Femur (tissue), 1 donor: Measurements from ENCODE around the gene ATG16L1.

Experiments
- DNase-seq: peaks from one replicate; pipeline ENCODE4 v3.0.0-alpha.2; 2017

Gene ATG16L1

GRCh38 chr2:233338046-233338445 is 86.6 kb downstream of the ATG16L1 start:
- DNase-seq = no peak

- no peak for DNase-seq
Measured at GRCh38 chr2:233338812-233339368, 87.4 kb downstream of the ATG16L1 start.

GRCh38 chr2:233339427-233339826 is 88.0 kb downstream of the ATG16L1 start:
- DNase-seq = no peak

GRCh38 chr2:233341296-233341695 is 89.8 kb downstream of the ATG16L1 start:
- DNase-seq = no peak

GRCh38 chr2:233342301-233342700 is 90.8 kb downstream of the ATG16L1 start:
- no peak for DNase-seq

- DNase-seq = no peak
Measured at GRCh38 chr2:233343171-233343705, 91.8 kb downstream of the ATG16L1 start.
